Neuronal stem cell (in vitro differentiated cells): ENCODE measurements around the gene FRS3.

ENCODE experiments used
- DNase-seq: peaks from one replicate; pipeline ENCODE4 v3.0.0-alpha.2; 2013; ENCODE audit warnings: low spot score
- H2AFZ ChIP-seq: one replicate; pipeline ENCODE4 v1.6.1; 2013; ENCODE audit warnings: mild to moderate bottlenecking, low read length, inconsistent platforms
- H2AK5ac ChIP-seq: 2 replicates; pipeline ENCODE4 v1.6.1; 2013; ENCODE audit warnings: low read depth, mild to moderate bottlenecking, inconsistent platforms, low read length, moderate library complexity, mixed read lengths
- H2BK120ac ChIP-seq: 2 replicates; pipeline ENCODE4 v1.6.1; 2013; ENCODE audit warnings: low read depth, mild to moderate bottlenecking, inconsistent platforms, low read length, moderate library complexity, mixed read lengths
- H2BK12ac ChIP-seq: one replicate; pipeline ENCODE4 v1.6.1; 2013; ENCODE audit warnings: low read length, inconsistent platforms
- H2BK15ac ChIP-seq: 2 replicates; pipeline ENCODE4 v1.6.1; 2013; ENCODE audit warnings: mild to moderate bottlenecking, low read length, inconsistent platforms, mixed read lengths
- H2BK5ac ChIP-seq: one replicate; pipeline ENCODE4 v1.6.1; 2013; ENCODE audit warnings: inconsistent platforms, mild to moderate bottlenecking, low read length, moderate library complexity
- H3K14ac ChIP-seq: one replicate; pipeline ENCODE4 v1.6.1; 2013; ENCODE audit warnings: low read length, inconsistent platforms
- H3K18ac ChIP-seq: 2 replicates; pipeline ENCODE4 v1.6.1; 2013; ENCODE audit warnings: low read length, inconsistent platforms
- H3K23ac ChIP-seq: 2 replicates; pipeline ENCODE4 v1.6.1; 2013; ENCODE audit warnings: low read depth, mild to moderate bottlenecking, mixed read lengths, low read length, inconsistent platforms; ENCODE audit not compliant: poor library complexity
- H3K27ac ChIP-seq: replicated peaks from 3 replicates; pipeline ENCODE4 v1.5.1; 2013; ENCODE audit warnings: low read length, inconsistent platforms
- H3K27me3 ChIP-seq, 3 experiments: 2 replicates each; pipeline ENCODE4 v1.6.1; 2013; ENCODE audit warnings: low read length in 3 of 3, mild to moderate bottlenecking in 2 of 3, inconsistent platforms in 1 of 3, low read depth in 1 of 3, mixed read lengths in 1 of 3, moderate library complexity in 1 of 3; ENCODE audit not compliant: control insufficient read depth in 3 of 3, insufficient read depth in 3 of 3
- H3K36me3 ChIP-seq, 2 donors: replicated peaks in 1 of 2; 2 replicates each; pipeline ENCODE4 v1.6.1; 2013; ENCODE audit warnings: low read length in 2 of 2; ENCODE audit not compliant: control insufficient read depth in 2 of 2, insufficient read depth in 2 of 2
- H3K4ac ChIP-seq: 2 replicates; pipeline ENCODE4 v1.6.1; 2013; ENCODE audit warnings: inconsistent platforms, mild to moderate bottlenecking, low read length, moderate library complexity
- H3K4me1 ChIP-seq, 2 donors: 1 replicate in 1 of 2; 2 replicates in 1 of 2; pipeline ENCODE4 v1.6.1; 2013; ENCODE audit warnings: low read length in 2 of 2, low read depth in 1 of 2; ENCODE audit not compliant: control insufficient read depth in 2 of 2, insufficient read depth in 1 of 2
- H3K4me2 ChIP-seq: one replicate; pipeline ENCODE4 v1.6.1; 2013; ENCODE audit warnings: mild to moderate bottlenecking, low read length, inconsistent platforms; ENCODE audit not compliant: insufficient read depth, poor library complexity, severe bottlenecking
- H3K4me3 ChIP-seq, 2 donors: 2 replicates each; pipeline ENCODE4 v1.5.1; 2013; ENCODE audit warnings: low read length in 2 of 2, mild to moderate bottlenecking in 2 of 2, inconsistent platforms in 1 of 2, moderate library complexity in 1 of 2
- H3K79me1 ChIP-seq: one replicate; pipeline ENCODE4 v1.6.1; 2013; ENCODE audit warnings: low read depth, mild to moderate bottlenecking, inconsistent platforms, low read length, moderate library complexity
- H3K9ac ChIP-seq: one replicate; pipeline ENCODE4 v1.6.1; 2013; ENCODE audit warnings: mild to moderate bottlenecking, low read depth, low read length, inconsistent platforms; ENCODE audit not compliant: poor library complexity
- H3K9me3 ChIP-seq, 2 donors: replicated peaks in 1 of 2; 2 replicates each; pipeline versions ENCODE3 to v1.6.1; 2013; ENCODE audit warnings: low read length in 2 of 2, mild to moderate bottlenecking in 2 of 2, inconsistent platforms in 1 of 2, low read depth in 1 of 2, mixed read lengths in 1 of 2, moderate library complexity in 1 of 2; ENCODE audit not compliant: control insufficient read depth in 2 of 2, insufficient read depth in 1 of 2
- H4K8ac ChIP-seq: one replicate; pipeline ENCODE4 v1.6.1; 2013; ENCODE audit warnings: low read depth, mild to moderate bottlenecking, inconsistent platforms, low read length, moderate library complexity
- H4K91ac ChIP-seq: one replicate; pipeline ENCODE4 v1.6.1; 2013; ENCODE audit warnings: low read length, low read depth, mild to moderate bottlenecking, inconsistent platforms; ENCODE audit not compliant: poor library complexity
- WGBS, 2 donors: extraction: QIAGEN DNeasy Blood & Tissue Kit; methylation state at CpG; one replicate each; pipeline ENCODE4 v1.1.7; 2013; ENCODE audit warnings: missing lambda C conversion rate in 2 of 2, mixed read lengths in 1 of 2; ENCODE audit not compliant: insufficient read length in 2 of 2, insufficient replicate concordance in 1 of 2; ENCODE audit errors: extremely low coverage in 2 of 2; 5-methylcytosine and 5-hydroxymethylcytosine counted together

Gene FRS3

GRCh38 chr6:41744236-41744787, 35.4 kb downstream of the FRS3 start:
- no peaks in the 10 kb centered on the region for H3K79me1 ChIP-seq

GRCh38 chr6:41743406-41744235, 36.1 kb downstream of the FRS3 start:
- H2AK5ac ChIP-seq = no peak overlapping the region
- H3K9ac ChIP-seq = no peak overlapping the region
- no peak overlapping the region for H3K18ac ChIP-seq
- H3K4me2 ChIP-seq = no peak overlapping the region
- no peak overlapping the region for H4K8ac ChIP-seq
- no peak overlapping the region for H3K23ac ChIP-seq
- peaks cover 0 to 47% (median 0%) of the 10 kb centered on the region in 3 experiments for H3K27me3 ChIP-seq
- no peak overlapping the region for H3K27ac ChIP-seq
- H3K14ac ChIP-seq = no peak overlapping the region
- no peak overlapping the region for H3K4me3 ChIP-seq
- H2BK5ac ChIP-seq = no peak overlapping the region
- H3K4ac ChIP-seq = no peak overlapping the region
- no CpG with 5 or more reads among the region's 6 CpGs for WGBS, 2 donors
- H4K91ac ChIP-seq = no peak overlapping the region
- H2AFZ ChIP-seq = no peak overlapping the region
- DNase-seq = no peak
- H2BK12ac ChIP-seq = no peak overlapping the region
- no peaks in the 10 kb centered on the region for H3K79me1 ChIP-seq
- H3K36me3 ChIP-seq = no peaks in the 10 kb centered on the region
- no peak overlapping the region for H2BK120ac ChIP-seq
- H3K4me1 ChIP-seq = peaks cover 0 to 7% of the 10 kb centered on the region in 2 donors
- peak overlapping the region; percentile 46 for H2BK15ac ChIP-seq
- peaks cover 0 to 2% of the 10 kb centered on the region in 2 donors for H3K9me3 ChIP-seq

More at GRCh38 chr6:41744236-41744787, 35.4 kb downstream of the FRS3 start:
- Histone ChIP-seq H2AK5ac (no peak overlapping the region), H2BK15ac (peak overlapping the region; percentile 46), H3K23ac (no peak overlapping the region), H3K14ac (peak overlapping the region; percentile 73), H4K91ac (no peak overlapping the region), H3K4ac (no peak overlapping the region), H3K4me2 (no peak overlapping the region), H3K4me3 (no peak overlapping the region), H3K36me3 (no peaks in the 10 kb centered on the region), H2BK12ac (peak overlapping the region; percentile 77), H2BK120ac (no peak overlapping the region), H3K9ac (no peak overlapping the region), H3K27me3 (peaks cover 0 to 50% (median 0%) of the 10 kb centered on the region in 3 experiments), H3K4me1 (peaks cover 0 to 4% of the 10 kb centered on the region in 2 donors), H2AFZ (no peak overlapping the region), H3K9me3 (peaks cover 0 to 2% of the 10 kb centered on the region in 2 donors), H2BK5ac (no peak overlapping the region), H3K27ac (no peak overlapping the region), H4K8ac (no peak overlapping the region), H3K18ac (no peak overlapping the region)
- no CpG with 5 or more reads among the region's 7 CpGs for WGBS, 2 donors
- DNase-seq = no peak

GRCh38 chr6:41741625-41742490, 37.8 kb downstream of the FRS3 start:
- H3K27me3 ChIP-seq = peaks cover 0 to 36% (median 0%) of the 10 kb centered on the region in 3 experiments
- H3K9me3 ChIP-seq = peaks cover 0 to under 1% of the 10 kb centered on the region in 2 donors
- no peaks in the 10 kb centered on the region for H3K36me3 ChIP-seq
- no peak overlapping the region for H4K8ac ChIP-seq
- no peak overlapping the region for H4K91ac ChIP-seq
- H3K14ac ChIP-seq = peak overlapping the region; percentile 3
- H2AFZ ChIP-seq = no peak overlapping the region
- no peak overlapping the region for H3K4me3 ChIP-seq
- H2BK15ac ChIP-seq = peak overlapping the region; percentile 77
- H3K23ac ChIP-seq = peak overlapping the region; percentile 71
- peak overlapping the region; percentile 21 for H3K18ac ChIP-seq
- H3K79me1 ChIP-seq = no peaks in the 10 kb centered on the region
- H3K4me2 ChIP-seq = no peak overlapping the region
- H3K9ac ChIP-seq = no peak overlapping the region
- H3K4me1 ChIP-seq = peaks cover 0 to 7% of the 10 kb centered on the region in 2 donors
- H2BK120ac ChIP-seq = no peak overlapping the region
- peak overlapping the region; percentile 49 for H2AK5ac ChIP-seq
- no peak overlapping the region for H2BK5ac ChIP-seq
- no peak for DNase-seq
- H3K27ac ChIP-seq = no peak overlapping the region
- no peak overlapping the region for H2BK12ac ChIP-seq
- no CpG with 5 or more reads among the region's 20 CpGs for WGBS, 2 donors
- H3K4ac ChIP-seq = no peak overlapping the region
